K562 (cell line): Measurements from ENCODE around the gene TCEAL6. TPM values are rescaled to one million over a fixed set of nuclear protein-coding genes. Genes with fewer than 3 reads are reported as not detected.
"Not testable (repeated sequence)": the region's sequence is repeated elsewhere in the genome, so short reads cannot be mapped to it uniquely, and the experiment has no call there.

ENCODE experiments used
- ATAC-seq: fragments of 200-7000 bp; cut with Tn5 transposase; 3 replicates; pipeline ENCODE4 v1.9.1; 2020; ENCODE audit warnings: moderate library complexity
- Bru-seq: library from RNA; stranded (reverse); fragments of 400-500 nt; gene quantifications from one replicate; lab custom pipeline; 2021; lab: Mats Ljungman, UMichigan
- BruChase-seq, 2 experiments: library from RNA; stranded (reverse); fragments of 400-500 nt; gene quantifications; one replicate each; lab custom pipeline; 2021; lab: Mats Ljungman, UMichigan
- BruUV-seq: library from RNA; stranded (reverse); fragments of 400-500 nt; replicated peaks from 2 replicates; lab custom pipeline; 2021; lab: Mats Ljungman, UMichigan
- CTCF ChIA-PET: fragments of 300-600 bp; formaldehyde crosslinking; extraction: SDS; loops from one replicate; lab custom pipeline; 2021; ENCODE audit warnings: low intra/inter-chr PET ratio; lab: Yijun Ruan, JAX
- POLR2A ChIA-PET: fragments of 300-600, 350-650 bp; sonication (Branson Sonifier 250); formaldehyde crosslinking; extraction: SDS; loops from one replicate; lab custom pipeline; 2021; ENCODE audit warnings: antibody characterized with exemption, inconsistent platforms; lab: Yijun Ruan, JAX
- DNase-seq, 4 experiments: peaks; one replicate each; pipeline versions ENCODE4 v3.0.0 to v3.0.0-alpha.2; 2011 to 2018; ENCODE audit warnings: low spot score in 3 of 4, mixed read lengths in 3 of 4; ENCODE audit errors: extremely low read depth in 1 of 4
- FAIRE-seq: peaks from 2 replicates; lab custom pipeline; 2011; peaks lifted over from hg19 to GRCh38; lab: Jason Lieb, UNC
- H2AFZ ChIP-seq: 2 replicates; pipeline ENCODE4 v1.6.0; 2011; ENCODE audit warnings: low read depth, low read length, control low read depth, inconsistent platforms
- H3K27ac ChIP-seq: fragments of 200-600 bp; 3 replicates; pipeline ENCODE4 v1.8.0; 2011; ENCODE audit warnings: low read depth, mild to moderate bottlenecking, control low read depth, inconsistent platforms, low read length, moderate library complexity, mixed read lengths; ENCODE audit errors: extremely low read depth
- H3K27me3 ChIP-seq, 2 experiments: fragments of 300-600 bp in 1 of 2; 2 replicates in 1 of 2; 3 replicates in 1 of 2; pipeline versions ENCODE4 v1.6.0 to v1.8.0; 2011; ENCODE audit warnings: inconsistent platforms in 2 of 2, low read length in 2 of 2, mild to moderate bottlenecking in 1 of 2, mixed read lengths in 1 of 2, moderate library complexity in 1 of 2; ENCODE audit not compliant: control insufficient read depth in 2 of 2, insufficient read depth in 2 of 2
- H3K36me3 ChIP-seq: fragments of 300-600 bp; 3 replicates; pipeline ENCODE4 v1.8.0; 2011; ENCODE audit warnings: mild to moderate bottlenecking, low read length, inconsistent platforms; ENCODE audit not compliant: control insufficient read depth, insufficient read depth
- H3K4me1 ChIP-seq, 2 experiments: fragments of 200-600 bp in 1 of 2; replicated peaks in 1 of 2; 2 replicates in 1 of 2; 3 replicates in 1 of 2; pipeline versions ENCODE4 v1.5.1 to v1.8.0; 2011; ENCODE audit warnings: inconsistent platforms in 2 of 2, low read length in 2 of 2, mild to moderate bottlenecking in 1 of 2, mixed read lengths in 1 of 2, moderate library complexity in 1 of 2; ENCODE audit not compliant: control insufficient read depth in 2 of 2, insufficient read depth in 2 of 2
- H3K4me2 ChIP-seq: 2 replicates; pipeline ENCODE4 v1.6.1; 2011; ENCODE audit warnings: low read length, control low read depth, inconsistent platforms, mixed read lengths; ENCODE audit not compliant: insufficient read depth
- H3K4me3 ChIP-seq: fragments of 200-600 bp; sonication (generic), shearing (Covaris generic); 2 replicates; pipeline ENCODE4 v1.5.1; 2016; ENCODE audit warnings: control low read depth, inconsistent platforms
- H3K79me2 ChIP-seq: fragments of 200-600 bp; 3 replicates; pipeline ENCODE4 v1.8.0; 2011; ENCODE audit warnings: low read length, inconsistent platforms; ENCODE audit not compliant: control insufficient read depth, insufficient read depth
- H3K9ac ChIP-seq, 2 experiments: 2 replicates each; pipeline versions ENCODE4 v1.6.0 to v1.6.1; 2011; ENCODE audit warnings: low read depth in 2 of 2, low read length in 2 of 2, control low read depth in 1 of 2, inconsistent platforms in 1 of 2, mild to moderate bottlenecking in 1 of 2, mixed read lengths in 1 of 2; ENCODE audit not compliant: insufficient read depth in 1 of 2
- H3K9me1 ChIP-seq: one replicate; pipeline ENCODE4 v1.6.0; 2011; ENCODE audit warnings: inconsistent platforms, mild to moderate bottlenecking, low read length, moderate library complexity; ENCODE audit not compliant: control insufficient read depth, insufficient read depth
- H3K9me3 ChIP-seq: replicated peaks from 2 replicates; pipeline ENCODE4 v1.5.1; 2011; ENCODE audit warnings: low read depth, low read length, inconsistent platforms; ENCODE audit not compliant: control insufficient read depth, insufficient read depth
- H4K20me1 ChIP-seq: replicated peaks from 2 replicates; pipeline ENCODE4 v1.6.1; 2011; ENCODE audit warnings: low read length, inconsistent platforms, mixed read lengths; ENCODE audit not compliant: control insufficient read depth, insufficient read depth
- WGBS: fragments of 100-300 bp; shearing (Covaris generic); methylation state at CpG from one replicate; pipeline ENCODE4 v1.1.6; 2016; ENCODE audit warnings: low coverage, mixed read lengths; ENCODE audit not compliant: insufficient coverage; ENCODE audit errors: missing lambda C conversion rate; 5-methylcytosine and 5-hydroxymethylcytosine counted together
- in situ Hi-C: fragments of 300-500 bp; cut with MboI; formaldehyde crosslinking; loops from 4 replicates; pipeline ENCODE4 v1.15.0; 2018; ENCODE audit warnings: inconsistent platforms, mixed read lengths
- intact Hi-C: fragments of 100-400 bp; cut with micrococcal nuclease; formaldehyde crosslinking; loops from 2 replicates; pipeline ENCODE4 v1.14.2; 2022
- long read RNA-seq, 3 experiments: library from polyadenylated mRNA in 2 of 3; library from RNA in 1 of 3; unstranded in 2 of 3; stranded (forward) in 1 of 3; transcript quantifications; one replicate each; pipeline ENCODE4 v2.0.0, GENCODE V29; 2019 to 2022
- polyA minus RNA-seq, 3 experiments: library from RNA; depleted of rRNA, polyadenylated mRNA; stranded (reverse); fragments of >200 nt; gene quantifications; 2 replicates each; pipeline ENCODE4 v1.2.3, GENCODE V29; 2011
- polyA plus RNA-seq, 8 experiments: library from polyadenylated mRNA; depleted of rRNA in 4 of 8; stranded (reverse) in 5 of 8; unstranded in 3 of 8; fragments of >200 nt; fragmentation: Nextera tagmentation in 2 of 8; fragmentation: Illumina TruSeq in 1 of 8; extraction: Ambion mirVana in 2 of 8; extraction: Trizol in 1 of 8; gene quantifications; 2 replicates each; pipeline versions ENCODE4 v1.2.1 to v1.2.3, GENCODE V29; 2011 to 2014; ENCODE audit warnings: inconsistent platforms in 1 of 8, missing spikeins in 1 of 8
- total RNA-seq, 7 experiments: library from RNA; depleted of rRNA in 6 of 7; stranded (reverse); fragments of >200 nt in 6 of 7; fragmentation: Illumina TruSeq in 2 of 7; extraction: Trizol in 2 of 7; gene quantifications; 2 replicates each; pipeline versions ENCODE4 v1.2.1 to v1.2.3, GENCODE V29; 2011 to 2021; ENCODE audit warnings: low replicate concordance in 1 of 7

TCEAL6 gene
- total RNA-seq (2011; cell fraction: chromatin; rRNA removed; ENCODE audit: low replicate concordance) = not detected in 2 replicates
- not detected in 2 replicates for total RNA-seq (2011; cell fraction: nucleolus; rRNA removed)
- not detected in 2 replicates for total RNA-seq (2011; cell fraction: nucleoplasm; rRNA removed)
- total RNA-seq (2014; rRNA removed) (not detected in 2 replicates), total RNA-seq (2014; rRNA removed; fragmentation: Illumina TruSeq; extraction: Trizol) (not detected in 2 replicates), total RNA-seq (2015; rRNA removed; fragmentation: Illumina TruSeq; extraction: Trizol) (not detected in 2 replicates), total RNA-seq (2021) (not detected in 2 replicates), polyA plus RNA-seq (2011; rRNA removed) (not detected in 2 replicates), polyA plus RNA-seq (2014; fragmentation: Illumina TruSeq; extraction: Trizol) (not detected in 2 replicates), polyA plus RNA-seq (2014; fragmentation: Nextera tagmentation; extraction: Ambion mirVana) (not detected), polyA plus RNA-seq (2014; rRNA removed) (not detected in 2 replicates), polyA minus RNA-seq (2011; rRNA and poly(A)+ RNA removed) (not detected in 2 replicates), Bru-seq, nascent RNA (not detected), BruChase-seq, experiment 1, labeled RNA remaining after a 2-hour chase (percentile 17 among the genes with signal in this experiment), BruChase-seq, experiment 2, labeled RNA remaining after a 6-hour chase (not detected)
- not detected in 2 replicates for polyA plus RNA-seq (2011; cell fraction: cytosol; rRNA removed)
- not detected in 2 replicates for polyA plus RNA-seq (2011; cell fraction: nucleus; rRNA removed)
- not detected in 2 replicates for polyA plus RNA-seq (2012)
- polyA minus RNA-seq (2011; cell fraction: cytosol; rRNA and poly(A)+ RNA removed) = not detected in 2 replicates
- polyA minus RNA-seq (2011; cell fraction: nucleus; rRNA and poly(A)+ RNA removed) = not detected in 2 replicates
- long read RNA-seq, experiment 1 = 0 reads
- long read RNA-seq, experiment 2 = 0 reads
- long read RNA-seq, experiment 3 = 0 reads

GRCh38 chrX:102142274-102142673 is at the start of gene TCEAL6:
TSS of gene TCEAL6 (minus strand) at chrX:102142481.
- H4K20me1 ChIP-seq, H3K4me2 ChIP-seq, POLR2A ChIA-PET, H3K36me3 ChIP-seq, FAIRE-seq, intact Hi-C loops, ATAC-seq, H3K9me1 ChIP-seq, H3K4me1 ChIP-seq, H2AFZ ChIP-seq, DNase-seq, CTCF ChIA-PET, H3K4me3 ChIP-seq, H3K79me2 ChIP-seq, H3K27me3 ChIP-seq, H3K27ac ChIP-seq, H3K9ac ChIP-seq, H3K9me3 ChIP-seq, BruUV-seq, in situ Hi-C loops: not testable (repeated sequence)
- no CpG with 5 or more reads among the region's 31 CpGs for WGBS
